B cell (primary cell): ENCODE data around the gene RCE1. TPM values are rescaled to one million over a fixed set of nuclear protein-coding genes. Genes with fewer than 3 reads are reported as not detected.

Source experiments
- ATAC-seq: fragments of 200-7000 bp; cut with Tn5 transposase; one replicate; pipeline ENCODE4 v1.10.0; 2021; ENCODE audit warnings: low read depth, mild to moderate bottlenecking, moderate number of reproducible peaks, moderate library complexity
- CTCF ChIA-PET: fragments of 350-600 bp; sonication (Branson Sonifier 250); formaldehyde crosslinking; loops from one replicate; lab custom pipeline; 2021; ENCODE audit warnings: antibody characterized with exemption, inconsistent platforms; lab: Charles Lee
- POLR2A ChIA-PET: fragments of 350-600 bp; sonication (Branson Sonifier 250); formaldehyde crosslinking; loops from one replicate; lab custom pipeline; 2021; ENCODE audit warnings: antibody characterized with exemption; lab: Charles Lee
- DNase-seq: peaks from one replicate; pipeline ENCODE4 v3.0.0; 2013
- H2AFZ ChIP-seq: 2 replicates; pipeline ENCODE4 v1.6.1; 2012; ENCODE audit warnings: mild to moderate bottlenecking, low read depth, low read length; ENCODE audit not compliant: insufficient read depth, poor library complexity, severe bottlenecking
- H3K27ac ChIP-seq, 2 donors: 1 replicate in 1 of 2; 2 replicates in 1 of 2; pipeline ENCODE4 v1.5.1; 2012 to 2013; ENCODE audit warnings: low read length in 2 of 2, mild to moderate bottlenecking in 2 of 2, moderate library complexity in 1 of 2
- H3K27me3 ChIP-seq, 4 experiments: fragments of 200-600 bp in 1 of 4; sonication (generic) in 1 of 4; replicated peaks in 1 of 4; 1 replicate in 2 of 4; 2 replicates in 2 of 4; pipeline versions ENCODE4 v1.6.1 to v1.7.0; 2013 to 2016; ENCODE audit warnings: low read length in 3 of 4, mild to moderate bottlenecking in 2 of 4, mixed read lengths in 1 of 4, moderate library complexity in 1 of 4; ENCODE audit not compliant: insufficient read depth in 4 of 4, control insufficient read depth in 3 of 4; ENCODE audit errors: control extremely low read depth in 1 of 4
- H3K36me3 ChIP-seq, 2 experiments: replicated peaks in 1 of 2; 1 replicate in 1 of 2; 2 replicates in 1 of 2; pipeline versions ENCODE4 v1.6.1 to v1.7.1; 2013; ENCODE audit warnings: low read length in 1 of 2; ENCODE audit not compliant: insufficient read depth in 2 of 2, control insufficient read depth in 1 of 2; ENCODE audit errors: control extremely low read depth in 1 of 2, extremely low read depth in 1 of 2
- H3K4me1 ChIP-seq, 2 donors: fragments of 200-600 bp in 1 of 2; sonication (generic) in 1 of 2; 1 replicate in 1 of 2; 2 replicates in 1 of 2; pipeline versions ENCODE4 v1.5.1 to v1.6.1; 2013 to 2017; ENCODE audit warnings: low read length in 2 of 2; ENCODE audit not compliant: control insufficient read depth in 2 of 2, insufficient read depth in 2 of 2
- H3K4me2 ChIP-seq: replicated peaks from 2 replicates; pipeline ENCODE3; 2012; ENCODE audit warnings: mild to moderate bottlenecking, low read depth, low read length; ENCODE audit not compliant: poor library complexity, severe bottlenecking
- H3K4me3 ChIP-seq, 5 experiments: fragments of 200-600 bp in 1 of 5; sonication (generic) in 1 of 5; 1 replicate in 3 of 5; 2 replicates in 2 of 5; pipeline versions ENCODE4 v1.5.1 to v1.7.0; 2011 to 2016; ENCODE audit warnings: low read length in 4 of 5, mild to moderate bottlenecking in 4 of 5, low read depth in 2 of 5, control low read depth in 1 of 5, moderate library complexity in 1 of 5; ENCODE audit not compliant: insufficient read depth in 1 of 5; ENCODE audit errors: control extremely low read depth in 1 of 5, extremely low read depth in 1 of 5
- H3K79me2 ChIP-seq: fragments of 200-600 bp; sonication (generic); one replicate; pipeline ENCODE4 v1.6.0; 2016; ENCODE audit warnings: low read length; ENCODE audit not compliant: control insufficient read depth, insufficient read depth
- H3K9ac ChIP-seq: fragments of 200-600 bp; sonication (generic); 2 replicates; pipeline ENCODE4 v1.6.1; 2017; ENCODE audit warnings: mild to moderate bottlenecking, low read length, moderate library complexity
- H3K9me3 ChIP-seq, 3 donors: one replicate each; pipeline versions ENCODE4 v1.6.1 to v1.7.1; 2013; ENCODE audit warnings: low read length in 2 of 3; ENCODE audit not compliant: control insufficient read depth in 2 of 3, insufficient read depth in 1 of 3; ENCODE audit errors: control extremely low read depth in 1 of 3
- H4K20me1 ChIP-seq: 2 replicates; pipeline ENCODE4 v1.6.0; 2012; ENCODE audit warnings: mild to moderate bottlenecking, low read length; ENCODE audit not compliant: insufficient read depth, control insufficient read depth, poor library complexity, severe bottlenecking
- H3K27ac Mint-ChIP-seq: one replicate; pipeline ENCODE4 v1.8.0; 2021; ENCODE audit warnings: mixed read lengths
- H3K27me3 Mint-ChIP-seq: one replicate; pipeline ENCODE4 v1.8.0; 2021; ENCODE audit warnings: mixed read lengths
- H3K4me1 Mint-ChIP-seq: one replicate; pipeline ENCODE4 v1.8.0; 2021; ENCODE audit warnings: mixed read lengths
- H3K4me3 Mint-ChIP-seq: one replicate; pipeline ENCODE4 v1.8.0; 2021; ENCODE audit warnings: mixed read lengths
- H3K9me3 Mint-ChIP-seq: one replicate; pipeline ENCODE4 v1.8.0; 2022; ENCODE audit warnings: mixed read lengths; ENCODE audit not compliant: insufficient read depth
- EZH2 ChIP-seq: IDR thresholded peaks from 2 replicates; pipeline ENCODE4 v1.6.1; 2012; ENCODE audit warnings: borderline replicate concordance, low read depth, mild to moderate bottlenecking, moderate library complexity, low read length; ENCODE audit not compliant: insufficient read depth, poor library complexity, severe bottlenecking
- WGBS: methylation state at CpG from one replicate; pipeline ENCODE4 v1.1.5; 2013; ENCODE audit warnings: missing lambda C conversion rate; ENCODE audit not compliant: insufficient coverage; 5-methylcytosine and 5-hydroxymethylcytosine counted together
- intact Hi-C: fragments of 100-400 bp; cut with micrococcal nuclease; formaldehyde crosslinking; loops from one replicate; pipeline ENCODE4 v1.10.0; 2022
- polyA plus RNA-seq: library from polyadenylated mRNA; depleted of rRNA; stranded (reverse); fragments of >200 nt; gene quantifications from 2 replicates; pipeline ENCODE4 v1.2.3, GENCODE V29; 2012
- total RNA-seq, 2 donors: library from RNA; stranded (reverse); fragments of 120-200 nt in 1 of 2; gene quantifications; 1 replicate in 1 of 2; 2 replicates in 1 of 2; pipeline versions ENCODE4 v1.2.3 to v1.2.4, GENCODE V29; 2013 to 2022
- TF ChIP-seq, protein P1 (sequence below): fragments of 200-600 bp; IDR thresholded peaks from one replicate; pipeline ENCODE4 v1.8.0; 2022; ENCODE audit warnings: antibody characterized with exemption, mild to moderate bottlenecking

The RCE1 gene
- total and polyA plus RNA-seq, 2 donors (not counting 1 experiment from before 2014, with no cell fraction given), result 31.6 to 59.7 TPM

- Histone ChIP-seq H3K79me2 (no peaks in the 10 kb centered on the region), H3K9ac (no peak overlapping the region), H4K20me1 (no peaks in the 10 kb centered on the region), H3K27me3 (no peaks in the 10 kb centered on the region), H3K4me2 (no peak overlapping the region), H3K9me3 (no peaks in the 10 kb centered on the region), H3K4me1 (peaks cover 0 to under 1% of the 10 kb centered on the region in 2 donors), H3K27ac (no peak overlapping the region), H3K36me3 (no peaks in the 10 kb centered on the region), H3K4me3 (no peak overlapping the region), H2AFZ (no peak overlapping the region)
- ATAC-seq (no peak), DNase-seq (no peak)
- no peak for TF ChIP-seq EZH2
- TF ChIP-seq, protein P1, sequence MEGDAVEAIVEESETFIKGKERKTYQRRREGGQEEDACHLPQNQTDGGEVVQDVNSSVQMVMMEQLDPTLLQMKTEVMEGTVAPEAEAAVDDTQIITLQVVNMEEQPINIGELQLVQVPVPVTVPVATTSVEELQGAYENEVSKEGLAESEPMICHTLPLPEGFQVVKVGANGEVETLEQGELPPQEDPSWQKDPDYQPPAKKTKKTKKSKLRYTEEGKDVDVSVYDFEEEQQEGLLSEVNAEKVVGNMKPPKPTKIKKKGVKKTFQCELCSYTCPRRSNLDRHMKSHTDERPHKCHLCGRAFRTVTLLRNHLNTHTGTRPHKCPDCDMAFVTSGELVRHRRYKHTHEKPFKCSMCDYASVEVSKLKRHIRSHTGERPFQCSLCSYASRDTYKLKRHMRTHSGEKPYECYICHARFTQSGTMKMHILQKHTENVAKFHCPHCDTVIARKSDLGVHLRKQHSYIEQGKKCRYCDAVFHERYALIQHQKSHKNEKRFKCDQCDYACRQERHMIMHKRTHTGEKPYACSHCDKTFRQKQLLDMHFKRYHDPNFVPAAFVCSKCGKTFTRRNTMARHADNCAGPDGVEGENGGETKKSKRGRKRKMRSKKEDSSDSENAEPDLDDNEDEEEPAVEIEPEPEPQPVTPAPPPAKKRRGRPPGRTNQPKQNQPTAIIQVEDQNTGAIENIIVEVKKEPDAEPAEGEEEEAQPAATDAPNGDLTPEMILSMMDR, result no peak
- no peak overlapping the region for H3K27ac Mint-ChIP-seq
- 82% methylated on average over 11 of the region's 11 CpGs for WGBS
- H3K4me3 Mint-ChIP-seq, result no peak overlapping the region
- H3K9me3 Mint-ChIP-seq, result no peaks in the 10 kb centered on the region
- peaks cover 4% of the 10 kb centered on the region for H3K4me1 Mint-ChIP-seq
- ChIA-PET CTCF (no interaction called here), POLR2A (no interaction called here)
- H3K27me3 Mint-ChIP-seq, result no peaks in the 10 kb centered on the region
- intact Hi-C loops, result no loop called here
Observed at GRCh38 chr11:66862559-66863037, 19.4 kb downstream of the RCE1 start.

GRCh38 chr11:66863428-66864125 lies 20.3 kb downstream of the RCE1 start:
- H3K36me3 ChIP-seq, result no peaks in the 10 kb centered on the region
- no peaks in the 10 kb centered on the region for H3K9me3 Mint-ChIP-seq
- no peak overlapping the region for H3K4me2 ChIP-seq
- intact Hi-C loops, result no loop called here
- no peak overlapping the region for H3K4me3 Mint-ChIP-seq
- ChIA-PET POLR2A (no interaction called here), CTCF (no interaction called here)
- H3K4me1 Mint-ChIP-seq, result peaks cover 11% of the 10 kb centered on the region
- H3K27ac Mint-ChIP-seq, result no peak overlapping the region
- TF ChIP-seq, protein P1, result no peak
- TF ChIP-seq EZH2, result no peak
- H3K4me3 ChIP-seq, result no peak overlapping the region
- WGBS, result 89% methylated on average over 31 of the region's 31 CpGs
- no peak for ATAC-seq
- no peaks in the 10 kb centered on the region for H3K27me3 Mint-ChIP-seq
- H3K79me2 ChIP-seq, result no peaks in the 10 kb centered on the region
- no peaks in the 10 kb centered on the region for H3K27me3 ChIP-seq
- H4K20me1 ChIP-seq, result no peaks in the 10 kb centered on the region
- H3K4me1 ChIP-seq, result peaks cover 0 to 3% of the 10 kb centered on the region in 2 donors
- DNase-seq, result no peak
- no peak overlapping the region for H3K9ac ChIP-seq
- H3K9me3 ChIP-seq, result no peaks in the 10 kb centered on the region
- no peak overlapping the region for H3K27ac ChIP-seq
- H2AFZ ChIP-seq, result no peak overlapping the region
